Keratinocyte (primary cell): ENCODE results near the gene NCKAP5. TPM values are rescaled to one million over a fixed set of nuclear protein-coding genes. Genes with fewer than 3 reads are reported as not detected.

Source experiments
- DNase-seq: peaks from one replicate; pipeline ENCODE4 v3.0.0-alpha.2; 2011; ENCODE audit warnings: low read depth, missing footprints, low spot score
- FAIRE-seq: peaks from 2 replicates; lab custom pipeline; 2011; peaks lifted over from hg19 to GRCh38; lab: Jason Lieb, UNC
- H2AFZ ChIP-seq: 2 replicates; pipeline ENCODE4 v1.6.0; 2012; ENCODE audit warnings: low read length, control low read depth, inconsistent platforms; ENCODE audit not compliant: control insufficient read depth
- H3K27ac ChIP-seq: 2 replicates; pipeline ENCODE4 v1.5.1; 2011; ENCODE audit warnings: low read length; ENCODE audit not compliant: control insufficient read depth, insufficient read depth
- H3K27me3 ChIP-seq: 3 replicates; pipeline ENCODE4 v1.6.0; 2011; ENCODE audit warnings: low read length; ENCODE audit not compliant: control insufficient read depth, insufficient read depth; ENCODE audit errors: extremely low read depth
- H3K36me3 ChIP-seq, 2 experiments: 2 replicates in 1 of 2; 3 replicates in 1 of 2; pipeline ENCODE4 v1.5.1; 2011; ENCODE audit warnings: low read length in 2 of 2, mild to moderate bottlenecking in 1 of 2; ENCODE audit not compliant: control insufficient read depth in 2 of 2, insufficient read depth in 2 of 2; ENCODE audit errors: extremely low read depth in 1 of 2
- H3K4me1 ChIP-seq: 3 replicates; pipeline ENCODE4 v1.5.1; 2011; ENCODE audit warnings: low read length; ENCODE audit not compliant: control insufficient read depth, insufficient read depth; ENCODE audit errors: extremely low read depth
- H3K4me2 ChIP-seq: 3 replicates; pipeline ENCODE4 v1.6.0; 2011; ENCODE audit warnings: low read depth, low read length; ENCODE audit not compliant: control insufficient read depth, insufficient read depth; ENCODE audit errors: extremely low read depth
- H3K4me3 ChIP-seq, 3 experiments: fragments of 200-600 bp in 1 of 3; sonication (generic) in 1 of 3; 2 replicates in 2 of 3; 3 replicates in 1 of 3; pipeline ENCODE4 v1.5.1; 2011 to 2016; ENCODE audit warnings: low read length in 3 of 3, mild to moderate bottlenecking in 3 of 3, control low read depth in 2 of 3, inconsistent platforms in 1 of 3, low read depth in 1 of 3, mixed read lengths in 1 of 3, mixed run types in 1 of 3, moderate library complexity in 1 of 3; ENCODE audit not compliant: control insufficient read depth in 2 of 3, insufficient read depth in 2 of 3; ENCODE audit errors: extremely low read depth in 1 of 3
- H3K79me2 ChIP-seq: 2 replicates; pipeline ENCODE4 v1.6.0; 2012; ENCODE audit warnings: low read length; ENCODE audit not compliant: control insufficient read depth, insufficient read depth
- H3K9ac ChIP-seq: 3 replicates; pipeline ENCODE4 v1.6.0; 2011; ENCODE audit warnings: low read length; ENCODE audit not compliant: control insufficient read depth, insufficient read depth; ENCODE audit errors: extremely low read depth
- H3K9me1 ChIP-seq: 3 replicates; pipeline ENCODE4 v1.6.0; 2011; ENCODE audit warnings: low read length; ENCODE audit not compliant: control insufficient read depth, insufficient read depth; ENCODE audit errors: extremely low read depth
- H3K9me3 ChIP-seq: 2 replicates; pipeline ENCODE4 v1.5.1; 2012; ENCODE audit warnings: low read depth, low read length; ENCODE audit not compliant: control insufficient read depth
- H4K20me1 ChIP-seq: 3 replicates; pipeline ENCODE4 v1.6.0; 2011; ENCODE audit warnings: low read length; ENCODE audit not compliant: control insufficient read depth, insufficient read depth; ENCODE audit errors: extremely low read depth
- CTCF ChIP-seq, 3 experiments: IDR thresholded peaks in 1 of 3; conservative IDR thresholded peaks in 1 of 3; optimal IDR thresholded peaks in 1 of 3; 2 replicates in 2 of 3; 3 replicates in 1 of 3; pipeline versions ENCODE3 to v1.5.1; 2011; ENCODE audit warnings: low read length in 3 of 3, mild to moderate bottlenecking in 3 of 3, moderate library complexity in 2 of 3, control low read depth in 1 of 3, inconsistent platforms in 1 of 3; ENCODE audit not compliant: insufficient read depth in 2 of 3; ENCODE audit errors: extremely low read depth in 1 of 3
- EZH2 ChIP-seq: IDR thresholded peaks from one replicate; pipeline ENCODE4 v1.6.1; 2012; ENCODE audit warnings: inconsistent platforms, mild to moderate bottlenecking, low read length, moderate library complexity
- dilution Hi-C: fragments of 300-500 bp; cut with MboI; formaldehyde crosslinking; loops from one replicate; pipeline ENCODE4 v1.7.0; 2020; ENCODE audit warnings: low sequenced_read_pairs; ENCODE audit not compliant: extremely low pct_ligation_motif_present
- polyA plus RNA-seq, 5 experiments: library from polyadenylated mRNA; depleted of rRNA in 3 of 5; stranded (reverse) in 3 of 5; stranded (forward) in 1 of 5; unstranded in 1 of 5; fragments of >200 nt; gene quantifications; 1 replicate in 1 of 5; 2 replicates in 3 of 5; 3 replicates in 1 of 5; pipeline versions ENCODE4 v1.2.1 to v1.2.3, GENCODE V29; 2011 to 2012; ENCODE audit warnings: missing spikeins in 2 of 5, low read depth in 1 of 5, low replicate concordance in 1 of 5

The NCKAP5 gene
- polyA plus RNA-seq, 1 donor (not counting 4 experiments of a cell fraction or from before 2014, with no cell fraction given) = 3.6 TPM

- FAIRE-seq (no peak), DNase-seq (no peak)
- Histone ChIP-seq H3K9me1 (no peaks in the 10 kb centered on the region), H3K9me3 (no peaks in the 10 kb centered on the region), H3K36me3 (no peaks in the 10 kb centered on the region), H3K79me2 (no peaks in the 10 kb centered on the region), H3K4me2 (no peak overlapping the region), H3K9ac (no peak overlapping the region), H2AFZ (no peak overlapping the region), H3K4me1 (no peaks in the 10 kb centered on the region), H4K20me1 (no peaks in the 10 kb centered on the region), H3K27me3 (no peaks in the 10 kb centered on the region), H3K27ac (no peak overlapping the region), H3K4me3 (no peak overlapping the region)
- dilution Hi-C loops = no loop called here
- TF ChIP-seq CTCF (optimal IDR thresholded peaks at IDR 0.05 in 1 of 3, IDR thresholded peaks at IDR 0.05 in 1 of 3, conservative IDR thresholded peaks at IDR 0.05 in 1 of 3; ENCODE audit: extremely low read depth in 1 of 3, insufficient read depth in 2 of 3, low read length in 3 of 3) (no peak), EZH2 (no peak)
Measured at GRCh38 chr2:132640116-132640515, 928.1 kb downstream of the NCKAP5 start.

- dilution Hi-C loops = no loop called here
- Histone ChIP-seq H3K36me3 (no peaks in the 10 kb centered on the region), H3K4me1 (no peaks in the 10 kb centered on the region), H3K27me3 (no peaks in the 10 kb centered on the region), H3K9ac (no peak overlapping the region), H3K79me2 (no peaks in the 10 kb centered on the region), H3K4me2 (no peak overlapping the region), H3K4me3 (no peak overlapping the region), H3K27ac (no peak overlapping the region), H2AFZ (no peak overlapping the region), H3K9me3 (no peaks in the 10 kb centered on the region), H3K9me1 (no peaks in the 10 kb centered on the region), H4K20me1 (no peaks in the 10 kb centered on the region)
- FAIRE-seq = no peak
- TF ChIP-seq EZH2 = no peak
- peak in 1 of 3 experiments; percentile 3 for TF ChIP-seq CTCF (optimal IDR thresholded peaks at IDR 0.05 in 1 of 3, IDR thresholded peaks at IDR 0.05 in 1 of 3, conservative IDR thresholded peaks at IDR 0.05 in 1 of 3; ENCODE audit: extremely low read depth in 1 of 3, insufficient read depth in 2 of 3, low read length in 3 of 3)
- DNase-seq = no peak
Measured at GRCh38 chr2:132638313-132639040, 929.8 kb downstream of the NCKAP5 start.
